ENCODE results near the gene HOXB5.

Gene HOXB5

GRCh38 chr17:48629411-48629759 is 35.8 kb upstream of the HOXB5 start:
- ChIA-PET CTCF (no interaction called here), POLR2A (ENCODE audit: low non-redundant PET) (no interaction called here)

GRCh38 chr17:48628649-48629410 is 35.3 kb upstream of the HOXB5 start:
- H3K27ac ChIP-seq, result no peak overlapping the region
- no peak for TF ChIP-seq CTCF (conservative IDR thresholded peaks at IDR 0.05; ENCODE audit: low read depth)
- ChIA-PET CTCF (interaction anchor here (1.4 kb wide), 1 partner anchor 11 kb away, joined by 3 read pairs; no protein-coding TSS in a partner anchor), POLR2A (ENCODE audit: low non-redundant PET) (no interaction called here)
- no peak for DNase-seq (ENCODE audit: low spot score)

More at GRCh38 chr17:48629411-48629759, 35.8 kb upstream of the HOXB5 start:
- no peak overlapping the region for H3K27ac ChIP-seq
- TF ChIP-seq CTCF (conservative IDR thresholded peaks at IDR 0.05; ENCODE audit: low read depth), result no peak
- no peak for DNase-seq (ENCODE audit: low spot score)

GRCh38 chr17:48627623-48628521 is 34.3 kb upstream of the HOXB5 start:
- H3K27ac ChIP-seq, result no peak overlapping the region
- no peak for DNase-seq (ENCODE audit: low spot score)
- ChIA-PET POLR2A (ENCODE audit: low non-redundant PET) (no interaction called here), CTCF (interaction anchor here (1.4 kb wide), 1 partner anchor 10 kb away, joined by 3 read pairs; no protein-coding TSS in a partner anchor)
- TF ChIP-seq CTCF (conservative IDR thresholded peaks at IDR 0.05; ENCODE audit: low read depth), result no peak

- no peak for TF ChIP-seq CTCF (conservative IDR thresholded peaks at IDR 0.05; ENCODE audit: low read depth)
- DNase-seq (ENCODE audit: low spot score), result no peak
- ChIA-PET POLR2A (ENCODE audit: low non-redundant PET) (no interaction called here), CTCF (interaction anchor here (0.5 kb wide), 1 partner anchor 14 kb away, joined by 3 read pairs; no protein-coding TSS in a partner anchor)
- H3K27ac ChIP-seq, result no peak overlapping the region
Observed at GRCh38 chr17:48627118-48627597, 33.6 kb upstream of the HOXB5 start.

GRCh38 chr17:48626245-48627117 is 32.9 kb upstream of the HOXB5 start, which contains the start of gene HOXB9:
HOXB9 (minus strand) TSS chr17:48626358; CDS start chr17:48626269, 89 bp downstream.
- CTCF ChIA-PET, result interaction anchor here (0.5 to 1.2 kb wide), 4 partner anchors 10 to 43 kb away, joined by 3 to 6 read pairs (median 4); no protein-coding TSS in a partner anchor
- POLR2A ChIA-PET (ENCODE audit: low non-redundant PET), result no interaction called here
- no peak for TF ChIP-seq CTCF (conservative IDR thresholded peaks at IDR 0.05; ENCODE audit: low read depth)
- DNase-seq (ENCODE audit: low spot score), result no peak
- H3K27ac ChIP-seq, result peak within 1 kb of the TSS; percentile 3; the same call in 1 of the 2 replicates

All from RWPE1 (cell line).